GM23248 (cell line): ENCODE results near the gene STXBP4. TPM values are rescaled to one million over a fixed set of nuclear protein-coding genes. Genes with fewer than 3 reads are reported as not detected.

Experiments
- DNase-seq: peaks from one replicate; pipeline ENCODE4 v3.0.0-alpha.2; 2015
- H2AFZ ChIP-seq: fragments of 200-600 bp; sonication (generic); 2 replicates; pipeline ENCODE4 v1.6.1; 2016; ENCODE audit warnings: antibody characterized with exemption
- H3F3A ChIP-seq: fragments of 200-600 bp; sonication (generic); 2 replicates; pipeline ENCODE4 v1.6.1; 2016; ENCODE audit warnings: mild to moderate bottlenecking, antibody characterized with exemption, mixed run types; ENCODE audit not compliant: insufficient read depth
- H3K27ac ChIP-seq: fragments of 200-600 bp; sonication (generic); 2 replicates; pipeline ENCODE4 v1.5.1; 2016; ENCODE audit warnings: mild to moderate bottlenecking
- H3K27me3 ChIP-seq: fragments of 200-600 bp; sonication (generic); replicated peaks from 2 replicates; pipeline ENCODE4 v1.6.1; 2016; ENCODE audit warnings: mild to moderate bottlenecking; ENCODE audit not compliant: insufficient read depth
- H3K36me3 ChIP-seq: fragments of 200-600 bp; sonication (generic); 2 replicates; pipeline ENCODE4 v1.6.1; 2016; ENCODE audit warnings: low read depth, mild to moderate bottlenecking
- H3K4me1 ChIP-seq: fragments of 200-600 bp; sonication (generic); 2 replicates; pipeline ENCODE4 v1.6.1; 2016; ENCODE audit warnings: mild to moderate bottlenecking; ENCODE audit not compliant: insufficient read depth
- H3K4me2 ChIP-seq: fragments of 200-600 bp; sonication (generic); one replicate; pipeline ENCODE4 v1.6.1; 2016; ENCODE audit warnings: mild to moderate bottlenecking; ENCODE audit not compliant: unreplicated experiment
- H3K4me3 ChIP-seq: fragments of 200-600 bp; sonication (generic); 2 replicates; pipeline ENCODE4 v1.5.1; 2016; ENCODE audit warnings: mild to moderate bottlenecking
- H3K79me2 ChIP-seq: fragments of 200-600 bp; sonication (generic); 2 replicates; pipeline ENCODE4 v1.6.1; 2016; ENCODE audit warnings: mild to moderate bottlenecking; ENCODE audit not compliant: insufficient read depth
- H3K9ac ChIP-seq: fragments of 200-600 bp; sonication (generic); 2 replicates; pipeline ENCODE4 v1.6.1; 2016; ENCODE audit warnings: mild to moderate bottlenecking
- H3K9me2 ChIP-seq: fragments of 200-600 bp; sonication (generic); 2 replicates; pipeline ENCODE4 v1.6.1; 2016; ENCODE audit warnings: mixed run types, mild to moderate bottlenecking, moderate library complexity; ENCODE audit not compliant: insufficient read depth
- H3K9me3 ChIP-seq: fragments of 200-600 bp; sonication (generic); one replicate; pipeline ENCODE4 v1.6.1; 2017; ENCODE audit warnings: low read depth
- H4K20me1 ChIP-seq: fragments of 200-600 bp; sonication (generic); 2 replicates; pipeline ENCODE4 v1.6.0; 2016; ENCODE audit not compliant: insufficient read depth
- EZH2 ChIP-seq: fragments of 200-600 bp; sonication (generic); IDR thresholded peaks from 2 replicates; pipeline ENCODE4 v1.6.1; 2018; ENCODE audit warnings: antibody characterized with exemption, mild to moderate bottlenecking; ENCODE audit not compliant: insufficient read depth, poor library complexity, severe bottlenecking
- EZH2phosphoT487 ChIP-seq: fragments of 200-600 bp; sonication (generic); IDR thresholded peaks from 2 replicates; pipeline ENCODE4 v1.6.1; 2018; ENCODE audit warnings: antibody characterized with exemption, moderate library complexity, mild to moderate bottlenecking, low read depth; ENCODE audit not compliant: insufficient read depth
- WGBS, 2 experiments: methylation state at CpG; one replicate each; pipeline ENCODE4 v1.1.6; 2015 to 2017; ENCODE audit warnings: low lambda C conversion rate in 2 of 2, low coverage in 1 of 2; ENCODE audit errors: missing lambda C conversion rate in 2 of 2; 5-methylcytosine and 5-hydroxymethylcytosine counted together
- in situ Hi-C: fragments of 300-500 bp; cut with MboI; formaldehyde crosslinking; loops from 2 replicates; pipeline ENCODE4 v1.15.0; 2020
- polyA plus RNA-seq: library from polyadenylated mRNA; unstranded; fragments of >200 nt; fragmentation: Nextera tagmentation; extraction: Ambion mirVana; gene quantifications from 2 replicates; pipeline ENCODE4 v1.2.1, GENCODE V29; 2016
- total RNA-seq: library from RNA; depleted of rRNA; stranded (reverse); fragments of >200 nt; shearing (Covaris generic); gene quantifications from 2 replicates; pipeline ENCODE4 v1.2.3, GENCODE V29; 2014

Gene STXBP4
- total and polyA plus RNA-seq, 2 experiments from 2014 or later = 5.9 to 8.7 TPM

DNA sequence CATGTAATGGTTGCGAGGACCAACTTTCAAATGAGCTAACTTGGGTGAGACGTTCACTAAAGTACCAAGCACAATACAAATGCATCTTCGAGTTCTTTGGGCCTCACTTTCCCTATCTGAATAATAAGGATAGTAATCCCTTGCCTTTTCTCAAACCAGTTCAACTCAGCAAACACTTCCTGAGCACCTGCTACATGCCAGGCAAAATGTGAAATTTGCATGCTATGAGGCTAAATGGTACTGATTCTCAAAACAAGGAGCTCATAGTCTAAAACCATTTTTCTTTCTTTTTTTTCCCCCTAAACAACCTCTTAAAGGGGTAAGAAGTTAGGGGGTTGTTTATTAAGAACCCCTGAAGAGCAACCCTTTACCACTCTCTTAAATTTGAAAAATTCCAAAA lies 194.8 kb downstream of the STXBP4 start:
- no peaks in the 10 kb centered on the region for H3K9me2 ChIP-seq
- in situ Hi-C loops = no loop called here

DNA sequence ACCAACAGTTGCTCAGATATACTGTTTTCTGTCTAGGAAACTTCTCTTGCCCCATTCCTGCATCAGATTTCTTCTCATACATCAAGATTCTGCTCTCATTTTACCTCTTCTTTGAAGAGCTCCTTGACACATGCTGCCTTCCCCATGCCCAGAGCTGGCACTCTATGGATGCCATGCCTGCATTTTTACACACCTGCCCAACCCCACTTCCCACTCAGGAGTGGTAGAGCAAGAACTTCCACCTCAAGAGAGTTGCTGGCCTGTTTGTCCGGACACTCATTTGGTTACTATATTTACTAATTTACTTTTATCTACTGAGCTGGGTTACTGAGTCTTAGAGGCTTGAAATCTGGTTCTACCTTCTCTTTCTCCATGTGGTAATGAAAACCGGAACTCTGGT lies 197.9 kb downstream of the STXBP4 start:
- no peak overlapping the region for H3K27ac ChIP-seq
- in situ Hi-C loops = no loop called here
- peaks cover 11% of the 10 kb centered on the region; the same call in 1 of the 2 replicates for H3F3A ChIP-seq
- H3K36me3 ChIP-seq = no peaks in the 10 kb centered on the region
- H3K4me2 ChIP-seq = no peak overlapping the region
- peaks cover 16% of the 10 kb centered on the region for H3K4me1 ChIP-seq
- no peak for DNase-seq
- H3K9ac ChIP-seq = no peak overlapping the region
- H3K9me2 ChIP-seq = no peaks in the 10 kb centered on the region
- H4K20me1 ChIP-seq = no peaks in the 10 kb centered on the region
- no peaks in the 10 kb centered on the region for H3K9me3 ChIP-seq
- H2AFZ ChIP-seq = no peak overlapping the region
- TF ChIP-seq EZH2phosphoT487 = no peak
- no peak for TF ChIP-seq EZH2
- 98% methylated on average over 2 of the region's 2 CpGs for WGBS, 2 experiments
- H3K27me3 ChIP-seq = no peaks in the 10 kb centered on the region
- H3K4me3 ChIP-seq = no peak overlapping the region
- no peaks in the 10 kb centered on the region for H3K79me2 ChIP-seq

More for the DNA sequence above, 194.8 kb downstream of the STXBP4 start:
- Histone ChIP-seq H3K27ac (no peak overlapping the region), H3K4me2 (no peak overlapping the region), H3K9ac (no peak overlapping the region), H3K27me3 (no peaks in the 10 kb centered on the region), H3K36me3 (no peaks in the 10 kb centered on the region), H3K9me3 (no peaks in the 10 kb centered on the region), H3K4me1 (peaks cover 26% of the 10 kb centered on the region), H3K79me2 (no peaks in the 10 kb centered on the region), H2AFZ (no peak overlapping the region), H4K20me1 (no peaks in the 10 kb centered on the region), H3F3A (peaks cover 16% of the 10 kb centered on the region), H3K4me3 (no peak overlapping the region)
- WGBS, 2 experiments = 98% methylated on average over 3 of the region's 3 CpGs
- no peak for TF ChIP-seq EZH2phosphoT487
- TF ChIP-seq EZH2 = no peak
- DNase-seq = no peak

DNA sequence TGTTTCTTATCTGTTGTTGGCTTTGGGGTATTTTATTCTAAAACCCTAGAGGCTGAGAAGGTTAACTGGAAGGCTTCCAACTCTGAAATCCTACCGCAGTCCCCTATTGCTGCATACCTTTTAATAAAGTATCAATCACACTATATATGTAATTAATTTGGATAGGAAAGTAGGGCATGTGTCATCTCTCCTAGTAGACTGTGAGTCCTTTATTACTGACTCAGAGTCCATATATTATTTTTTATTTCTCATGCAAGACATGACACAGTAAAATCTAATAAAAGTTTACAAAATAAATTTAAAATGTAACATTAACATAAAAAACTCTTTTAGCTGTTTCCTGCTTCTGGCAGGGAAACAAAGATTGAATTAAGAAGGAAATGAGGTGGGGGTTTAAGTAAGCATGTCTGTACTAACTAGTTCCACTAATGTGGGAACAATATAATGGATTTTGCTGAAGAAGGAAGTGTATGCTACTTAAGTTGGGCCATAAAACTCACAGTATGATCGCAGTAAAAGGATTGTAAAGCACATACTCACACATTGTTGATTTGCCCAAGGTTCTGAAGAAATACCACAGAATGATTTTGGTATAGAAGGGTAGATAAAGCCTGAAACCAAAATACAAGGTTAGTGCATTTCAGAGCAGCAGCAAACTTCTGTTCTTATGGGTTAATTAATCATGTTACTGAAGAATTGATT lies 198.6 kb downstream of the STXBP4 start:
- H3K27me3 ChIP-seq = no peaks in the 10 kb centered on the region
- H3K79me2 ChIP-seq = no peaks in the 10 kb centered on the region
- no peak overlapping the region for H3K9ac ChIP-seq
- no peak overlapping the region for H3K4me2 ChIP-seq
- no peaks in the 10 kb centered on the region for H3K9me2 ChIP-seq
- no peak overlapping the region for H2AFZ ChIP-seq
- H3F3A ChIP-seq = peaks cover 5% of the 10 kb centered on the region; the same call in 1 of the 2 replicates
- H3K9me3 ChIP-seq = no peaks in the 10 kb centered on the region
- no peak overlapping the region for H3K27ac ChIP-seq
- H3K4me3 ChIP-seq = no peak overlapping the region
- TF ChIP-seq EZH2 (no peak), EZH2phosphoT487 (no peak)
- in situ Hi-C loops = no loop called here
- peaks cover 11% of the 10 kb centered on the region for H3K4me1 ChIP-seq
- no peak for DNase-seq
- no peaks in the 10 kb centered on the region for H3K36me3 ChIP-seq
- 71 to 73% methylated on average over 2 of the region's 2 CpGs for WGBS, 2 experiments
- H4K20me1 ChIP-seq = no peaks in the 10 kb centered on the region

- DNase-seq = no peak
- H3K9ac ChIP-seq = no peak overlapping the region
- H3K4me2 ChIP-seq = no peak overlapping the region
- no peak for TF ChIP-seq EZH2
- H3K4me1 ChIP-seq = no peaks in the 10 kb centered on the region
- no peak overlapping the region for H2AFZ ChIP-seq
- H3K4me3 ChIP-seq = no peak overlapping the region
- H3K27ac ChIP-seq = no peak overlapping the region
- no peaks in the 10 kb centered on the region for H3K9me2 ChIP-seq
- in situ Hi-C loops = no loop called here
- no peaks in the 10 kb centered on the region for H3K9me3 ChIP-seq
- no peaks in the 10 kb centered on the region for H4K20me1 ChIP-seq
- no peaks in the 10 kb centered on the region for H3K27me3 ChIP-seq
- H3K79me2 ChIP-seq = no peaks in the 10 kb centered on the region
- 89 to 97% methylated on average over 5 of the region's 5 CpGs for WGBS, 2 experiments
- H3F3A ChIP-seq = no peaks in the 10 kb centered on the region
- H3K36me3 ChIP-seq = no peaks in the 10 kb centered on the region
Measured at GRCh38 chr17:55168958-55169687, 200.6 kb downstream of the STXBP4 start.
